HL-60/S4 treated with retinoic acid at 250 ng/mL for 4 days and 3 days (cell line): Measurements from ENCODE around the gene MTF1.
"Not testable (repeated sequence)": the region's sequence is repeated elsewhere in the genome, so short reads cannot be mapped to it uniquely, and the experiment has no call there.

ENCODE experiments used
- in situ Hi-C: fragments of 300-500 bp; cut with MboI; formaldehyde crosslinking; loops from 2 replicates; pipeline ENCODE4 v1.7.0; 2022; ENCODE audit warnings: low sequenced_read_pairs

The MTF1 gene

GRCh38 chr1:37859507-37860345 is at the start of gene MTF1:
TSS of gene MTF1 (minus strand) at chr1:37859592. CDS start at chr1:37857658, 1,934 bp downstream.
- in situ Hi-C loops = no loop called here

- in situ Hi-C loops = not testable (repeated sequence)
Measured at GRCh38 chr1:37908531-37908930, 49.1 kb upstream of the MTF1 start.

GRCh38 chr1:37907416-37908125 is 48.2 kb upstream of the MTF1 start:
- in situ Hi-C loops = not testable (repeated sequence)

DNA sequence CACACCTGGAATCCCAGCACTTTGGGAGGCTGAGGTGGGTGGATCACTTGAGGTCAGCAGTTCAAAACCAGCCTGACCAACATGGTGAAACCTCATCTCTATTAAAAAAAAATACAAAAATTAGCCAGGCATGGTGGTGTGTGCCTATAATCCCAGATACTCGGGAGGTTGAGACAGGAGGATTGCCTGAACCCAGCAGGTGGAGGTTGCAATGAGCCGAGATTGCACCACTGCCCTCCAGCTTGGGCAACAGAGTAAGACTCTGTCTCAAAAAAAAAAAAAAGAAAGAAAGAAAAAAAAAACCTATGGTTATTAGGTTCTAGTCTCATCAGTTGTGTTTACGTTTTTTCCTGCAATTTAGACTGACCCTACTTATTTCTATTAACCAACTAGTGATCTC is 47.2 kb upstream of the MTF1 start:
- in situ Hi-C loops = not testable (repeated sequence)

DNA sequence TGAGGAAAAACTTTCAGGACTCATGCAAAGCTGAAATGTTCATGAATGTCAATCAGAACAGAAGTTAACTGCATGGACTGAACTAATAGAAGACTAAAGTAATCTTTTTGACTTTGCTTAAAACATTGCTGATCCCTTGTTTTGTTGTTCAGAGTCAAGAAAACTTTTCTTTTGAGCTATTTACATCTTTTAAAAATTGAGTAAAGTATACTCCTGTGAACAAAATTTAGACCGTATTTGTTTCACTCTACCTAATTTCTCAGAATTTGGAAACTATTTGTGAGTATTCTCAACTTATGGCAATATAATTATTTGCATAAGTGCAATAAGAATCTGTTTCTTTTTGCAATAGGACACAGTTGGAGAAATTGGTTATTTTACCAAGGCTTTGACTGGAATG is 46.3 kb upstream of the MTF1 start:
- in situ Hi-C loops = no loop called here

DNA sequence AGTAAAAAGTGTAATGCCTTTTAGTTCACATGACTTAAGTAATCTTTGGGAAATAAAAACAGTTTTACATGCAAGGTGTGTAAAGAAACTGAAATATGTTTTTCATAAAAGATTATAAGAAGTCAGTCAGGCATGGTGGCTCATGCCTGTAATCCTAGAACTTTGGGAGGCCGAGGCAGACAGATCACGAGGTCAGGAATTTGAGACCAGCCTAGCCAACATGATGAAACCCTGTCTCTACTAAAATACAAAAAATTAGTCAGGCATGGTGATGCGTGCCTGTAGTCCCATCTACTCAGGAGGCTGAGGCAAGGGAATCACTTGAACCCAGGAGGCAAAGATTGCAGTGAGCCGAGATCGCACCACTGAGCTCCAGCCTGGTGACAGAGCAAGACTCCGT is 44.5 kb upstream of the MTF1 start:
- in situ Hi-C loops = not testable (repeated sequence)

DNA sequence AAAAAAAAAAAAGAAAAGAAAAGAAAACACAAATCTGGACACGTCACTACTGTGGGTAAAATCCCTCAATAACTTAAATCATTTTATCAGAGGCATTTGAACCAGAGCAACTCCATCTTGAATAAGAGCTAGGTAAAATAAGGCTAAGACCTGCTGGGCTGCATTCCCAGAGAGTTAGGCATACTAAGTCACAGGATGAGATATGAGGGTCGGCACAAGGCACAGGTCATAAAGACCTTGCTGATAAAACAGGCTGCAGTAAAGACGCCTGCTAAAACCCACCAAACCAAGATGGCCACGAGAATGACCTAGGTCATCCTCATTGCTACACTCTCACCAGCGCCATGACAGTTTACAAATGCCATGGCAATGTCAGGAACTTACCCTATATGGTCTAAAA is 43.6 kb upstream of the MTF1 start:
- in situ Hi-C loops = no loop called here

GRCh38 chr1:37901893-37902225 is 42.5 kb upstream of the MTF1 start:
- in situ Hi-C loops = no loop called here

DNA sequence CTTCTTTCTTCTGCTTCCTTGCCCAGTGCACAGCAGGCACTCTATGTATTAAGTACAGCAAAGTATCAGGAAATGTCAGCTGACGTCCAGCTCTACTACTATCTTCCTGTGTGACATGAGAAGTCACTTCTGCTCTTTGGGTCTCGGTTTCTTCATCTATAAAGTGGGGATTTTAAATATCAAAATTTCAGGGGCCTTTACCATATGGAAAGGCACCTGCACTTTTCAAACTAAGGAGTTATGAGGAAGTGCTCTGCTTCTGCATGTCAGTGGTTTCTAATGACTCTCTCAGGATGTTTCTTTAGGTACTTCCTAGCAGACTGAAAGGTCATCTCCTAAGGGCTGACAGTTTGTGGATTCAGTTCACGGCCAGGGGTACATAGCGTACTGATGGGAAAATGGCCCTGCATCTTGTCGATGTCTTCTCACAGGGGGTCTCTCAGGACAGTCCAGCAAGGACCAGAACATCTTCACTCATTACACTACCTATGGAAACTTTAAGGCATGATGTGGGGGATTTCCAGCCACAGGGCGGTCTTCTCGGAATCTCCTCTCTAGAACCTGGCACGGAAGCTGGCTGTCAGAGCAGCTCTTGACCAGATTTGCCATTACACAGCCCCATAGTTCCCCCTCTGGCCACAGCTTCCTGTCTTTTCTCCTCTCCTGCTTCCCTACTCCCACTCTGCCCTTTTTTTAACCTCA is 42.0 kb upstream of the MTF1 start:
- in situ Hi-C loops = no loop called here

- in situ Hi-C loops = loop anchor here (25.0 kb wide), 1 partner anchor 940 kb away; no protein-coding TSS in a partner anchor
Measured at GRCh38 chr1:37897563-37897962, 38.2 kb upstream of the MTF1 start.

GRCh38 chr1:37893673-37894072 is 34.3 kb upstream of the MTF1 start:
- in situ Hi-C loops = loop anchor here (25.0 kb wide), 1 partner anchor 944 kb away; no protein-coding TSS in a partner anchor

GRCh38 chr1:37892151-37893047 is 33.0 kb upstream of the MTF1 start:
- in situ Hi-C loops = loop anchor here (25.0 kb wide), 1 partner anchor 945 kb away; no protein-coding TSS in a partner anchor

DNA sequence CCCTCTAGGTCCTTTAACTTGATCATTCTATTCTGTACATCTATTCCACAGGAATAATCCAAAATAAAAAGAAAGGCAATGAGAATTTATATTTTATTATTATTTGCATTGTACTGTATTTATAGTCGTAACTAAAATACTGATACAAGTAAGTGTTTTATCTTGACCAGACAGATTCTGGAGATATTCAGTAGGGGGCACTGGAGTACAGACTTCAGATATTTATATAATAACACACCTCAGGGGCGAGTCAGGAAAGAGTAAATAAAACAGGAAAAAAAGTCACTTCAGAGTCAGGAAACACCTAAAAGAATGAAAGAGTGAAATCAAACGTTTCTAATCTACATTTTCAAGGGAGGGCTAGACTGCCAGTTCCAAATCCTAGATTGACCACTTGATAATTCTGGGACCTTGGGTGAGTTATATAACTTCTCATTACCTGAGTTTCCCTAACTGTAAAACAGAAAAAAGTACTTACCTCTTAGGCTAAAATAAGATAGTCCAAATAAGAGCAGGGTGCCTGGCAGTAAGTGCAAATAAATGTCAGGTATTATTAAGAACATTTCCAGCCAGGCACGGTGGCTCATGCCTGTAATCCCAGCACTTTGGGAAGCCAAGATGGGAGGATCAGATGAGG is 31.1 kb upstream of the MTF1 start:
- in situ Hi-C loops = loop anchor here (25.0 kb wide), 1 partner anchor 947 kb away; no protein-coding TSS in a partner anchor

- in situ Hi-C loops = loop anchor here (25.0 kb wide), 1 partner anchor 949 kb away; no protein-coding TSS in a partner anchor
Measured at GRCh38 chr1:37888022-37888700, 28.8 kb upstream of the MTF1 start.

DNA sequence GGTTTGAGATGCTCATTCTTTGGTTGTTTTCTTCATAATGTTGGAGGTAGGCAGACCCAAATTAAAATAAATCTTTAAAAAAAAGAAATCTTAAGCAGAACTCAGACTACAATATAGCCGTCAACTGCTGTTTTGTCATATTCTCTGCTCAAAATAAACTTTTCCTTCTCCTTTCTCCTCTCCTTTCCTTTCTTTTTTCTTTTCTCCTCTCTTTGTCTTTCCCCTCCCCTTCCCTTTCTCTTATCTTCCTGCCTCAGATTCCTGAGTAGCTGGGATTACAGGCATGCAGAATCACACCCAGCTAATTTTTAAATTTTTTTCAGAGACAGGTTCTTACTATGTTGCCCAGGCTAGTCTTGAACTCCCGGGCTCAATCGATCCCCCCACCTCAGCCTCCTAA is 24.8 kb upstream of the MTF1 start:
- in situ Hi-C loops = loop anchor here (25.0 kb wide), 1 partner anchor 953 kb away; no protein-coding TSS in a partner anchor

DNA sequence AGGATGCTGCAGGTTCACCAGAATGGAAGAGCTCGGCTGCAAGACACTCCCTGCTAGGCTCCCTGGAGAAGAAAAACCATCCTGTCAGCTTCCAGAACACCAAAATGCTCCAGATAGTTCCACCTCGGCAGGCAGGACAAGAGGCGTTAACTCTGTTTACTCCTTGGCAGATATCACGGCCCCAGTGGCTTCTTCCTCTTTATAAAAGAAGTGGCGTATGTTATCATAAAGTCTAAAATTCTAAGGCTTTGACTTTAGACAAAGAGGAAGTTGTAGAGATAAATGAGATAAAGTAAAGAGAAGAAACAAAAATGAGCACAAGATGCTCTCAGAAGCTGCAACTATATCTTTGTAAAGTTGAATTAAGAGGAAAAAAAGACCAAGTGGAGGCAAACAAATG is 24.3 kb upstream of the MTF1 start:
- in situ Hi-C loops = loop anchor here (25.0 kb wide), 1 partner anchor 954 kb away; no protein-coding TSS in a partner anchor

DNA sequence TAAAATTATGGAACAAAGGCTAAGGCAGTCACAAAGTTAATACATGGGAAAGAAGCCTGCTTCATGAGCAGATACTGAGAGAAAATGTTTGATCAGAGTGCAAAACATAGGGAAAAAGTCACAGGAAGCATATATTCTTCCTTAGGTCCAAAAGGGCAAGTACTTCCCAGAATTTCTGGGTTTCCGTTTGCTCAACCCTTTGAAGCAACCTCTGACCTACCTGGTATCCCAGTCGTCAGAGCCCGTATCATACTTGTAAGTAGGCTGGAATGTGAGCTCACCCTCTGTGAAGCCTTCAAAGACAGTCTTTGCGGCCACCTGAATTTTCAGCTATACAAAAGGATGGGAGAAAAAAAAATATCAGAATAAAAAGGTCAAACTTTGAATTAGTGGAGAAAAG is 20.5 kb upstream of the MTF1 start:
- in situ Hi-C loops = loop anchor here (10.0 to 25.0 kb wide), 2 partner anchors 105 to 957 kb away; no protein-coding TSS in a partner anchor

GRCh38 chr1:37878071-37878470 is 18.7 kb upstream of the MTF1 start:
- in situ Hi-C loops = loop anchor here (10.0 to 25.0 kb wide), 2 partner anchors 107 to 959 kb away; no protein-coding TSS in a partner anchor

- in situ Hi-C loops = loop anchor here (10.0 to 25.0 kb wide), 2 partner anchors 109 to 961 kb away; no protein-coding TSS in a partner anchor
Measured at GRCh38 chr1:37875833-37876232, 16.4 kb upstream of the MTF1 start.
